Thyroid gland (tissue), 4 donors: Measurements from ENCODE around the gene SLC22A3.

Experiments used
- CTCF ChIP-seq, 6 experiments: fragments of 200-600 bp in 3 of 6; fragments of 450-650 bp in 3 of 6; sonication (generic) in 3 of 6; IDR thresholded peaks; one replicate each; pipeline ENCODE4 v1.5.1; 2016 to 2019; ENCODE audit warnings: antibody characterized with exemption in 6 of 6, mild to moderate bottlenecking in 2 of 6, inconsistent platforms in 1 of 6, moderate library complexity in 1 of 6
- POLR2A ChIP-seq, 2 donors: fragments of 450-650 bp; IDR thresholded peaks; one replicate each; pipeline ENCODE4 v1.6.1; 2017; ENCODE audit warnings: antibody characterized with exemption in 2 of 2, mild to moderate bottlenecking in 2 of 2, moderate library complexity in 1 of 2

GRCh38 chr6:160489091-160489490, 140.9 kb downstream of the SLC22A3 start:
- TF ChIP-seq CTCF (IDR thresholded peaks at IDR 0.05) (no peak), POLR2A (IDR thresholded peaks at IDR 0.05) (no peak)
